ENCODE measurements around the gene BAD.

GRCh38 chr11:64267207-64267945 is 17.1 kb downstream of the BAD start:
- TF ChIP-seq CTCF (IDR thresholded peaks at IDR 0.05; ENCODE audit: poor library complexity) (no peak), EZH2phosphoT487 (IDR thresholded peaks at IDR 0.05; ENCODE audit: low read depth, severe bottlenecking, unreplicated experiment) (no peak)

Measured in hepatocyte (in vitro differentiated cells).